SH-SY5Y (cell line): ENCODE data around the gene PTPRM.

Experiments used
- GATA2 ChIP-seq: IDR thresholded peaks from 2 replicates; pipeline ENCODE4 v1.6.1; 2011; ENCODE audit warnings: mild to moderate bottlenecking, low read depth, low read length
- GATA3 ChIP-seq: IDR thresholded peaks from 2 replicates; pipeline ENCODE4 v1.6.1; 2011; ENCODE audit warnings: low read depth, mild to moderate bottlenecking, low read length, moderate library complexity

The PTPRM gene

DNA sequence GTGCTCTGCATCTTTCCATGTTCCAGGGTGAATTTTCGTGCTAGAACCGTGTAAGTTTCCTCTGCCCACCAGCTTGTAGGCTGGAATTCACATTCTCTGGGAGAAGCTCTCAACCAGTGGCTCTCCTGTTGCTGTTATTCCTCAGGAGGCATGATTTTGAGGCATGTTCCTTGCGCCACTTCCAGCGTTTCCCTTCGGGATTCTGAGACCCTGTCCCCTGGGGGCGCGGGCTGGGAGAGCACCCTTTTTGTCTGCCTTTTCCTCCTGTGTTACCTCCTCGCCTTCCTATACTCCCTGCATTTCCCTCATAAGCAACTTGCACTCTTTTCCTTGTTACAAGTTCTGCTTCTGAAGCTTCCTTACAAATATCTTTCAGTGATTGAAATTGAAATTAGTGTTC is 156.4 kb downstream of the PTPRM start:
- TF ChIP-seq GATA3 (no peak), GATA2 (no peak)

DNA sequence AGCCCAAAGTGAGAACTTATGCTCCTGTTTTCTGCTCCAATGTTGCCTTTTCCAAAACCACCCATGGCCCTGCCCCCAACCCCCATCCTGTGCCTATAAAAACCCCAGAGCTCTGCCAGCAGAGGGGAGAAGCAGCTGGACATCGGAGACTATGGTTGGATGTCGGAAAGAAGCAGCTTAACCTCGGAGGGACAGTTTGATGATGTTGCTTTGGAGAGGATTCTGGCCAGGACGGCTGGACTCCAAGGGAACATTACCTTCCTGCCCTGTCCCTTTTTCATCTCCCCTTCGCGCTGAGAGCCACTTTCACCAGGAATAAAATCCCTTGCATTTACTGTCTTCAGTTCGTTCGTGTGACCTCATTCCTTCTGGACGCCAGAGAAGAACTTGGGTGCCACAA is 158.4 kb downstream of the PTPRM start:
- no peak for TF ChIP-seq GATA3
- TF ChIP-seq GATA2 = no peak

- TF ChIP-seq GATA2 (no peak), GATA3 (no peak)
Observed at GRCh38 chr18:7725897-7726296, 158.8 kb downstream of the PTPRM start.

- TF ChIP-seq GATA3 (no peak), GATA2 (no peak)
Observed at GRCh38 chr18:7726522-7726921, 159.4 kb downstream of the PTPRM start.

DNA sequence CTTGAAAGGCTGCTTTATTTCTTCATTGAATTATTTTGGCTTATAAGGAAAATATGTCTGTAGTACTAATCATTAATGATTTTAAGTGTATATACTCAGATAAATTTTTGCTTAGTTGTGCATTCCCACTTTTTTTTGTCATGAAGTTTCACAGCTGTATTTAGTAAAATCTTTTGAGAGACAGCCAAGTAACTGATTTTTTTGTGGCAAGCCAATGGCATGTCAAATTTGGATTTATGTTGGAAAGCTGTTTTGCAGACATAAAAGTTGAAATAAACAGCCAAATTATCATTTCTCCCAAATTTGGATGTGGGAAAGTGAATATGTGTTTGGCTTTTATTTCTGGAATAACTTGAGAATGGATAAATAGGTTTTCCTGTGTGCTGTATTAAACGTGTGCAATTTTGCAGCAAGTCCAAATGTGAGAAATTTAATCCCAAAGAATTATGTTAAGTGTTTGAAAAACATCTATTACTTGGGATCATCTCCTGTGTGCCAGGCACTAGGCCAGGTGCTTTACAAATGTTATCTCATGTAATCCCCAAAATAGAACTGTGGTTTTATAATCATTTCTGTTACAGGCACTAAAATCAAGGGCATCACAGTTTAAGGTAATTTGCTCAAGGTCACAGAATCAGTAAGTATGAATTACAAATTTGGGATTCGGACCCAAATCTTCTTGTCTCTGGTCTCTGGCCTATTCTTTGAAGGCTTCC is 160.4 kb downstream of the PTPRM start:
- TF ChIP-seq GATA3 (no peak), GATA2 (no peak)

DNA sequence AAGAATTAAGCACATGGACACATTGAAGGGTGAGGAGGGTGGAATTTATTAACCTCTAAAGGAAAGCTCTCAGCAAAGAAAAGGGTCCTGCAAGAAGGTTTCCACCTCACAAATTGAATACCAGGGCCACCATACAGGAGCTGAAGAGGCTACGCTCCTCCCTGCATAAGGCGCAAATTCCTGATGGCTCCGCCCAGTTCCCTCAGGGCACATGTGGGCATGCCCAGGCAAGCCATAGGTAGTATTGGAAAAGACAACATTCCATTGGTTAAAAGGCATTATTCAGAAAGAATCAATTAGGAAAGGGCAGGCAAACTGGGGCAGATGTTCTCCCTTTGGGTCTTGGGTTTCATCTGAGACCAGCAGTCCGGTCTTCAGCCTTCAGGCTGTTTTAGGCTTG is 161.2 kb downstream of the PTPRM start:
- TF ChIP-seq GATA2 = no peak
- TF ChIP-seq GATA3 = no peak

GRCh38 chr18:7729868-7730267 is 162.8 kb downstream of the PTPRM start:
- TF ChIP-seq GATA2 (no peak), GATA3 (no peak)

- TF ChIP-seq GATA2 (no peak), GATA3 (no peak)
Observed at GRCh38 chr18:7730682-7731081, 163.6 kb downstream of the PTPRM start.

DNA sequence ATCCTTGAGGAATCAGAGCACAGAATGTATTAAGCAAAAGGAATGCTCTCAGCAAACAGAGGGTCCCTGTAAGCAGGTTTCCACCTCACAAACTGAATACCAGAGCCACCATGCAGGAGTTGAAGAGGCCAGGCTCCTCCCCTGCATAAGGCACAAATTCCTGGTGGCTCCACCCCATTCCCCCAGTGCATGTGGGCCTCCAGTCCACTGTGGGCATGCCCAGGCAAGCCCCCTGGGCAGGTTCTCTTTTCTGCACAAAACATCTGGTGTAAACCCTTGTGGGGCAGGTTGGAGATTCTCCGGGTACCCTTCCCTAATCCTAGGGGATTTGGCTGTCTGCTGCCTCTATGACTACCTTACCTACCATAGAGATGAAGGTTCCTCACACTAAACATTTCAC is 166.5 kb downstream of the PTPRM start:
- TF ChIP-seq GATA3 (no peak), GATA2 (no peak)

- TF ChIP-seq GATA3 (no peak), GATA2 (no peak)
Observed at GRCh38 chr18:7735196-7735595, 168.1 kb downstream of the PTPRM start.

GRCh38 chr18:7735626-7736175 is 168.6 kb downstream of the PTPRM start:
- TF ChIP-seq GATA3 (no peak), GATA2 (no peak)

GRCh38 chr18:7737550-7737949 is 170.4 kb downstream of the PTPRM start:
- TF ChIP-seq GATA3 (no peak), GATA2 (no peak)

DNA sequence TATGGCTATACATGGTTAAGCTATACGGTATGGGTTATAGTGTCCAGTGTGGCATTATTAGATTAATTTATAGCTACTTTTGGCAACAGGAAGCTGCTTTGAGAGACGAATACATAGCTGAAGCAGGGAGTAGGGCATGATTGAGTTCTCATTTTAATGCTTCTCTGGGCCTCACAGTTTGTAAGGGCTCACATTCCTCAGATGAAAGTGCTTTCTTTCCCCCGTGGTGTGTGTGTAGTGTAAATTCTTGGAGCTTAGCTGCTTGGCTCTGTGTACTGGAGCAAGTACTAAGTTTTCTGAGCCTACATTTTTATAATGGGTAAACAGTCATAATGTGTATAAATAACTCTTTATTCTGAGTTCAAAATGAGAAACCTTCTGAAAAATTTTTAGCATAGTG is 173.7 kb downstream of the PTPRM start:
- TF ChIP-seq GATA3 (no peak), GATA2 (no peak)

- TF ChIP-seq GATA2 (no peak), GATA3 (no peak)
Observed at GRCh38 chr18:7741640-7742039, 174.5 kb downstream of the PTPRM start.

DNA sequence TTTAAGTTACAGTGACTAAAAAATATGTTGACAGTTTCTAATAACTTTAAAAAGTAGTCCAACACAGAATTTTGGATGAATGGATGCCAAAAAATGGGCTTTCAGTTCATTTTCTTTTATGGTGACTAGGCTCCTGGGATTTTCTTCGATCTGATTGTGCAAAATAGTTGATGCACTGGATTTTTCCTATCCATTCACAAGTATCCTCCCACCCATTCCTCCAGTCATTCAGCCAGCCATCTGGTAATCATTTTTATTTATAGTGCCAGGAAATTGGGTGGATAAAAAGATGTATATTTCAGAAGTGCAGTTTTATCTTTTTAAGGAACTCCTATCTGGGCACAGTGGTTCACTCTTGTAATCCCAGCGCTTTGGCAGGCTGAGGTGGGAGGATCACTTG is 175.1 kb downstream of the PTPRM start:
- TF ChIP-seq GATA2 (no peak), GATA3 (no peak)
